Stimulated activated naive CD8-positive, alpha-beta T cell treated with anti-CD3 and anti-CD28 coated beads, Interleukin-15, Interleukin-2, amounts not matched to agents 100 ng/mL and 50 ng/mL, for 24 hours (primary cell): ENCODE measurements around the gene MRPL2.

Experiments
- H3K27ac Mint-ChIP-seq: one replicate; pipeline ENCODE4 v1.8.0; 2021; ENCODE audit warnings: mild to moderate bottlenecking, mixed read lengths
- H3K27me3 Mint-ChIP-seq: one replicate; pipeline ENCODE4 v1.8.0; 2021; ENCODE audit warnings: mixed read lengths
- H3K36me3 Mint-ChIP-seq: one replicate; pipeline ENCODE4 v1.8.0; 2021; ENCODE audit warnings: low read depth, mixed read lengths
- H3K4me1 Mint-ChIP-seq: one replicate; pipeline ENCODE4 v1.8.0; 2021; ENCODE audit warnings: low read depth, mixed read lengths
- H3K4me3 Mint-ChIP-seq: one replicate; pipeline ENCODE4 v1.8.0; 2021; ENCODE audit warnings: mild to moderate bottlenecking, mixed read lengths
- H3K9me3 Mint-ChIP-seq: one replicate; pipeline ENCODE4 v1.8.0; 2021; ENCODE audit warnings: mixed read lengths

MRPL2 gene

GRCh38 chr6:43059168-43060033 lies at the start of gene MRPL2, which contains the start of gene KLC4:
Gene MRPL2, minus strand, starts transcription at chr6:43059434. Its CDS starts 53 bp downstream, at chr6:43059381.
Gene KLC4, plus strand, starts transcription at chr6:43059631. Its CDS starts 1,705 bp downstream, at chr6:43061336.
- Mint-ChIP-seq H3K9me3 (no peaks in the 10 kb centered on the region), H3K4me1 (peaks cover 39% of the 10 kb centered on the region), H3K27ac (peak within 1 kb of the TSS; percentile 97), H3K4me3 (peak within 1 kb of the TSS; percentile 95), H3K27me3 (no peaks in the 10 kb centered on the region), H3K36me3 (peaks cover 27% of the 10 kb centered on the region)

- H3K27ac Mint-ChIP-seq = no peak overlapping the region
- H3K4me3 Mint-ChIP-seq = no peak overlapping the region
- no peaks in the 10 kb centered on the region for H3K36me3 Mint-ChIP-seq
- H3K9me3 Mint-ChIP-seq = no peaks in the 10 kb centered on the region
- H3K4me1 Mint-ChIP-seq = no peaks in the 10 kb centered on the region
- H3K27me3 Mint-ChIP-seq = no peaks in the 10 kb centered on the region
These were observed 48.3 kb upstream of the MRPL2 start for GRCh38 chr6:43107344-43108062.

GRCh38 chr6:43105538-43106222 lies 46.4 kb upstream of the MRPL2 start:
- H3K27ac Mint-ChIP-seq = no peak overlapping the region
- no peaks in the 10 kb centered on the region for H3K36me3 Mint-ChIP-seq
- H3K4me1 Mint-ChIP-seq = no peaks in the 10 kb centered on the region
- H3K9me3 Mint-ChIP-seq = no peaks in the 10 kb centered on the region
- H3K27me3 Mint-ChIP-seq = no peaks in the 10 kb centered on the region
- no peak overlapping the region for H3K4me3 Mint-ChIP-seq

- no peaks in the 10 kb centered on the region for H3K27me3 Mint-ChIP-seq
- H3K36me3 Mint-ChIP-seq = no peaks in the 10 kb centered on the region
- no peak overlapping the region for H3K27ac Mint-ChIP-seq
- H3K4me1 Mint-ChIP-seq = no peaks in the 10 kb centered on the region
- no peaks in the 10 kb centered on the region for H3K9me3 Mint-ChIP-seq
- no peak overlapping the region for H3K4me3 Mint-ChIP-seq
These were observed 44.1 kb upstream of the MRPL2 start for GRCh38 chr6:43103253-43103876.

GRCh38 chr6:43101497-43101896 lies 42.3 kb upstream of the MRPL2 start:
- H3K4me3 Mint-ChIP-seq = no peak overlapping the region
- H3K9me3 Mint-ChIP-seq = no peaks in the 10 kb centered on the region
- H3K27me3 Mint-ChIP-seq = no peaks in the 10 kb centered on the region
- H3K4me1 Mint-ChIP-seq = no peaks in the 10 kb centered on the region
- H3K27ac Mint-ChIP-seq = no peak overlapping the region
- H3K36me3 Mint-ChIP-seq = no peaks in the 10 kb centered on the region

GRCh38 chr6:43097502-43097901 lies 38.3 kb upstream of the MRPL2 start:
- Mint-ChIP-seq H3K36me3 (no peaks in the 10 kb centered on the region), H3K27ac (no peak overlapping the region)

GRCh38 chr6:43097098-43097489 lies 37.9 kb upstream of the MRPL2 start:
- Mint-ChIP-seq H3K27me3 (no peaks in the 10 kb centered on the region), H3K27ac (no peak overlapping the region), H3K4me1 (peaks cover 11% of the 10 kb centered on the region), H3K9me3 (no peaks in the 10 kb centered on the region), H3K4me3 (no peak overlapping the region), H3K36me3 (no peaks in the 10 kb centered on the region)

More at GRCh38 chr6:43097502-43097901, 38.3 kb upstream of the MRPL2 start:
- Mint-ChIP-seq H3K4me3 (no peak overlapping the region), H3K4me1 (peaks cover 11% of the 10 kb centered on the region), H3K27me3 (no peaks in the 10 kb centered on the region), H3K9me3 (no peaks in the 10 kb centered on the region)

GRCh38 chr6:43096451-43097097 lies 37.3 kb upstream of the MRPL2 start:
- Mint-ChIP-seq H3K27me3 (no peaks in the 10 kb centered on the region), H3K27ac (no peak overlapping the region)

GRCh38 chr6:43095939-43096338 lies 36.7 kb upstream of the MRPL2 start:
- Mint-ChIP-seq H3K36me3 (no peaks in the 10 kb centered on the region), H3K27ac (no peak overlapping the region), H3K27me3 (no peaks in the 10 kb centered on the region), H3K4me3 (no peak overlapping the region), H3K9me3 (no peaks in the 10 kb centered on the region), H3K4me1 (peaks cover 11% of the 10 kb centered on the region)

More at GRCh38 chr6:43096451-43097097, 37.3 kb upstream of the MRPL2 start:
- no peak overlapping the region for H3K4me3 Mint-ChIP-seq
- H3K36me3 Mint-ChIP-seq = no peaks in the 10 kb centered on the region
- H3K9me3 Mint-ChIP-seq = no peaks in the 10 kb centered on the region
- peaks cover 11% of the 10 kb centered on the region for H3K4me1 Mint-ChIP-seq

GRCh38 chr6:43093436-43094289 lies 34.4 kb upstream of the MRPL2 start:
- H3K9me3 Mint-ChIP-seq = no peaks in the 10 kb centered on the region
- H3K27ac Mint-ChIP-seq = no peak overlapping the region
- H3K4me1 Mint-ChIP-seq = peaks cover 15% of the 10 kb centered on the region

GRCh38 chr6:43092635-43093034 lies 33.4 kb upstream of the MRPL2 start:
- Mint-ChIP-seq H3K27me3 (no peaks in the 10 kb centered on the region), H3K27ac (no peak overlapping the region), H3K4me3 (no peak overlapping the region), H3K9me3 (no peaks in the 10 kb centered on the region), H3K36me3 (no peaks in the 10 kb centered on the region), H3K4me1 (peaks cover 15% of the 10 kb centered on the region)

More at GRCh38 chr6:43093436-43094289, 34.4 kb upstream of the MRPL2 start:
- Mint-ChIP-seq H3K36me3 (no peaks in the 10 kb centered on the region), H3K4me3 (no peak overlapping the region), H3K27me3 (no peaks in the 10 kb centered on the region)

GRCh38 chr6:43091436-43091991 lies 32.3 kb upstream of the MRPL2 start:
- Mint-ChIP-seq H3K4me3 (no peak overlapping the region), H3K9me3 (no peaks in the 10 kb centered on the region), H3K36me3 (no peaks in the 10 kb centered on the region), H3K27ac (no peak overlapping the region), H3K4me1 (peaks cover 15% of the 10 kb centered on the region), H3K27me3 (no peaks in the 10 kb centered on the region)

GRCh38 chr6:43091020-43091419 lies 31.8 kb upstream of the MRPL2 start:
- H3K36me3 Mint-ChIP-seq = no peaks in the 10 kb centered on the region
- peaks cover 20% of the 10 kb centered on the region for H3K4me1 Mint-ChIP-seq

More at GRCh38 chr6:43091020-43091419, 31.8 kb upstream of the MRPL2 start:
- Mint-ChIP-seq H3K4me3 (no peak overlapping the region), H3K9me3 (no peaks in the 10 kb centered on the region), H3K27me3 (no peaks in the 10 kb centered on the region), H3K27ac (no peak overlapping the region)
